Activated naive CD4-positive, alpha-beta T cell treated with anti-CD3 and anti-CD28 coated beads, Interleukin-2, amount 50 U/mL, for 16 hours (primary cell): Measurements from ENCODE around the gene RPS15.

Experiments
- DNase-seq: peaks from one replicate; pipeline ENCODE4 v3.0.0-alpha.2; 2020

RPS15 gene

DNA sequence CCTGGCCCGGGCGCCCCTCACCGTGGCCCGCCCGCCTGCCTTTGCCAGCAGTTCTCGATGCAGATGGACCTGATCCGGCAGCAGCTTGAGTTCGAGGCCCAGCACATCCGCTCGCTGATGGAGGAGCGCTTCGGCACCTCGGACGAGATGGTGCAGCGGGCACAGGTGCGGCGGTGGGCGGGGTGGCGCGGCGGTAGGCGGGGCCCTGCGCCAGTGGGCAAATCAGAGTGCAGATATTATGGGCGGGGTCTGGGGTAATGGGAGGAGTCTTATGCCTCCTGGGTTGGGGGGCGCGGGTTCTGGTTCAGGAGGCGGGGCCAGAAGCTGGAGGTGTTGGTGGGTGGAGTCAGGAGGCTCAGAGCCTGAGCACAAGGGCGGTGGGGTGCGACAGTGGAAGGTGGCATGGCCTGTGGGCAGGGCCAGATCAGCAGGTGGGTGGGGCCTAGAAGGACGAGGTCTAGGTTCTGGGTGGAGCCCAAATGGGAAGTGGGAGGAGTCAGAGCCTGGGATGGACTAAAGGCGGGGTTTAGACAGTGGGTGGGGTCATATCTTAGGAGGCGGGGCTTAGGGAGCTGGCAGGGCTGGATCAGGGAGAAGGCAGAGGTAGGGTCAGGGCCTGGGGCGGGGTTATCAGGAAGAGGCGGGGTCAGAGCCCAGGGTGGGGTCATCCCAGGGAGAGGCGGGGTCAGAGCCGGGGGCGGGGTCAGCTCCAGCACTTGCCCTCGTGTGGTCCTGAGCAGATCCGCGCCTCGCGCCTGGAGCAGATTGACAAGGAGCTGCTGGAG is 17.3 kb downstream of the RPS15 start:
- peak; percentile 60 for DNase-seq

DNA sequence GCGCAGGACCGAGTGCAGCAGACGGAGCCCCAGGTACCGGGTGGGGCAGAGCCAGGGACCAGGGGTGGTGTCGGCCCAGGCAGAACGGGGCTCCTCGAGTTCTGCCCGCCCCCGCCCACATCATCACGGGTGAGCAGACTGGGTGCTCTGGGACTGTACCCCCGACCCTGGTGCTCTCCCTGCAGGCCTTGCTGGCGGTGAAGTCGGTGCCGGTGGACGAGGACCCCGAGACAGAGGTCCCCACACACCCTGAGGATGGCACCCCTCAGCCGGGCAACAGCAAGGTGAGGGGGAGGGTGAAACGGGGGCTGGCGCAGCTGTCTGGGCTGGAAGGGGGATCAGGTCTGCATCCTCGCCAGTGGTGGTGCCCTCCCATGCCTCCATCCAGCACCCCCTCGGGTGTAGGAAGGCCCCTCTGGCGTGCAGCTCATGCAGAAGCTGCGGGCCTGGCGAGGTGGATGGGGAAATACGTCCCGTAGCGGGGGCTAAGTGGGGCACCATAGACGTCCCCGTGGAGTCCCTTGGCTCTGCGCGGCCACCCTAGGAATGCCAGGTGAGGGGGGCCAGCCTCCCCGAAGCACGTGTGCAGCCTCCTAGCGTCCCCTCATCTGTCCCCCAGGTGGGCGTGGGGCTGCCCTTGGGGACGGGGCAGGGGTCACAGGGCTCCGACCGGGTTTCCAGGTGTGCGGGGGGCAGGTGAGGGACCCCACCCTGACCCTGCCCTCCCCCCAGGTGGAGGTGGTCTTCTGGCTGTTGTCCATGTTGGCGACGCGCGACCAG is 18.1 kb downstream of the RPS15 start:
- no peak for DNase-seq

DNA sequence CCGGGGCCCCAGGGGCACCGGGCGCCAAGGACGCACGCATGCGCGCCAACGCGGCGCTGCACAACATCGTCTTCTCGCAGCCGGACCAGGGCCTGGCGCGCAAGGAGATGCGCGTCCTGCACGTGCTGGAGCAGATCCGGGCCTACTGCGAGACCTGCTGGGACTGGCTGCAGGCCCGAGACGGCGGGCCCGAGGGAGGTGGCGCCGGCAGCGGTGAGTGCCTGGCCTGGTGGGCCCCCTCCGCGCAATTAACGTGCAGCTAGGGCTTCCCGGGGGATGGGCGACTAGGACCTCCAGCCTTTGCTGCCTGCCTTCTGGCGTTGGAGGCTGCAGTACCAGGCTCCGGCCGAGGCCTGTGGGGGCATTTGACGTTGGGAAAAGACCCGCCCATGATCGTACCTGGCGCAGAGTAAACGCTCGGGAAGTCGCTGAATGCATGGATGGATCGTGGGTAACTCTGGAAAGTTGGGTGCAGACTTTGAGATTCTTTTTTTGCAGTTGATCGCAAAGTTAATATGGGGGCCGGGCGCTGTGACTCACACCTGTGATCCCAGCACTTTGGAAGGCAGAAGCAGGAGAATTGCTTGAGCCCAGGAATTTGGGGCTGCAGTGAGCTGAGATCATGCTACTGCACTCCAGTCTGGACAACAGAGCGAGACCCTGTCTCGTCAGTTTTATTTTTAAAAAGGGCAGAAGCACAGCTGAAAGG is 19.0 kb downstream of the RPS15 start:
- no peak for DNase-seq

DNA sequence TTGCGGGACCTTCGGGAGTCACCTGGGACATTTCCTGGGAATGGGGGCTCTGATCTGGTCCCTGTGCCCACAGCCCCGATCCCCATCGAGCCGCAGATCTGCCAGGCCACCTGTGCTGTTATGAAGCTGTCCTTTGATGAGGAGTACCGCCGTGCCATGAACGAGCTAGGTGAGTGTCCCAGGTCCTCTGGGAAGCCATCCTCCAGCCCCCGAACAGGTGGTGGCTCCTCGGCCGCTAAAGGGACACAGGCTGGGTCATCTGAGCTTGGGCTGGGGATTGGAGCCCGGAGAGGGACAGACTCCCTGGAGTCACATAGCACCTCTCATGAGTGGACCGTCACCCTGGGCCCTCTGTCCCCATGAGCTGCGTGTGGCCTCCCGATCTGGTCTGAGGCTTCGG is 19.7 kb downstream of the RPS15 start:
- no peak for DNase-seq

DNA sequence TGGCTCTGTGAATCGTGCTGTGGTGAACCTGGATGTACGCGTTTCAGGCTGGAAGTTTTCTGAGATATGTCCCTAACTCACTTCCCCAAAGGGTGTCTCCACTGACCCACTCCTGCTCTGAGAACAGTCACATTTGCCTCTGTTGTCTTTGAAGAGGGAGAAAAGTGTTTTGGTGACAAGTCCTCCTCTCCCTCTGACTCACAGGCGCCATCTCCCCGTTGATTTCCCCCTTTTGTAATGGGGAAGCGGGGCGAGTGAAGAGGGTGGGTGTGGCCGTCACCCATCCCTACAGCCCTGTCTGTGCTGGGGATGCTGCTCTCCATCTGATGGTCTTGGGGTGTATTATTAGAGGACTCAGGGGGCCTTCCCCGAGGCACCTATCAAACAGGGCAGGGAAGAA is 21.3 kb downstream of the RPS15 start:
- DNase-seq = no peak

DNA sequence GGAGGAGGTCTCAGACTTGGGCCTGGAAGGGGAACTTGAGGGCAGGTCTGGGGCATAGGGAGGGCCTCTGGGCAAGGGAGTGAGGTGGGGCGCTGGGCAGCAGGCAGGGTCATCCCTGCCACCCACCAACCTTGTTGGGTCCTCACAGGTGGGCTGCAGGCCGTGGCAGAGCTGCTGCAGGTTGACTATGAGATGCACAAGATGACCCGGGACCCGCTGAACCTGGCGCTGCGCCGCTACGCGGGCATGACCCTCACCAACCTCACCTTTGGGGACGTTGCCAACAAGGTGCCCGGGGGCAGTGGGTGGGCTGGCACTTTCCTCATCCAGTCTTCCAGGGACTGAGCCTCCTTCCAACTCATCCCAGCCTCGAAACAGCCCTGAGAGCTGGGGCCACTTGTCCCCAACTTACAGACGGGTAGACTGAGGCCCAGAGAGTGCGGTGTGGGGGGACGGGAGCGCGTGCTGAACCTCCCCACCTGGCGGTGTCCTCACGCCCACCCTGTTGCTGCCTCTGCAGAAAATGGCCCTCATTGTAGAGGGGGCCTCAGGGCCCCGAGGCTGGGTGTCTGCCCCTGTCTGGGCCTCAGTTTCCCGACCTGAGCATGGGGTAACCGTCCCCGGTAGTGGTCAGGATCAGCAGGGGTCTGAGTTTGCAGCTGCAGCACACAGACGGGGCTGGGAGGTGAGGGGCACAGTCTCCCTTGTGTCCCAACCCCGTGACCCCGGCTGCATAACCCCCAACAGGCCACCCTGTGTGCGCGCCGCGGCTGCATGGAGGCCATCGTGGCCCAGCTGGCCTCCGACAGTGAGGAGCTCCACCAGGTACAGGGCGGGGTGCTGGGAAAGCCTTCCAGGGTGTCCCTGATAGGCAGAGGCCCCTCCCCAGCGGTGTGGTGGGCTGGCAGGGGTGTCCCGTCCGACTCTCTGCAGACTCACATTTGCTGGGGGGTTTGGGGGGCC is 22.1 kb downstream of the RPS15 start:
- DNase-seq = no peak

DNA sequence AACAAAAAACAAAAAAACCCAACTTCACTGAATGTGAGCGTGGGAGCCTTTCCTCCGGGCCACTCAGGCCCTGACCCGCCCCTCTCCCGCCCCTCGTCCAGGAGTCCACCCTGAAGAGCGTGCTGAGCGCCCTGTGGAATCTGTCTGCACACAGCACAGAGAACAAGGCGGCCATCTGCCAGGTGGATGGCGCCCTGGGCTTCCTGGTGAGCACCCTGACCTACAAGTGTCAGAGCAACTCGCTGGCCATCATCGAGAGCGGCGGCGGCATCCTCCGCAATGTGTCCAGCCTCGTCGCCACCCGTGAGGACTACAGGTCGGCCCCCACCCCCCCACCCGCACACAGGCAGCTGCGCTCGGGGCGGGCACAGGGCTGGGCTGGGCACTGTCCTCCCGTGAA is 23.7 kb downstream of the RPS15 start:
- no peak for DNase-seq

DNA sequence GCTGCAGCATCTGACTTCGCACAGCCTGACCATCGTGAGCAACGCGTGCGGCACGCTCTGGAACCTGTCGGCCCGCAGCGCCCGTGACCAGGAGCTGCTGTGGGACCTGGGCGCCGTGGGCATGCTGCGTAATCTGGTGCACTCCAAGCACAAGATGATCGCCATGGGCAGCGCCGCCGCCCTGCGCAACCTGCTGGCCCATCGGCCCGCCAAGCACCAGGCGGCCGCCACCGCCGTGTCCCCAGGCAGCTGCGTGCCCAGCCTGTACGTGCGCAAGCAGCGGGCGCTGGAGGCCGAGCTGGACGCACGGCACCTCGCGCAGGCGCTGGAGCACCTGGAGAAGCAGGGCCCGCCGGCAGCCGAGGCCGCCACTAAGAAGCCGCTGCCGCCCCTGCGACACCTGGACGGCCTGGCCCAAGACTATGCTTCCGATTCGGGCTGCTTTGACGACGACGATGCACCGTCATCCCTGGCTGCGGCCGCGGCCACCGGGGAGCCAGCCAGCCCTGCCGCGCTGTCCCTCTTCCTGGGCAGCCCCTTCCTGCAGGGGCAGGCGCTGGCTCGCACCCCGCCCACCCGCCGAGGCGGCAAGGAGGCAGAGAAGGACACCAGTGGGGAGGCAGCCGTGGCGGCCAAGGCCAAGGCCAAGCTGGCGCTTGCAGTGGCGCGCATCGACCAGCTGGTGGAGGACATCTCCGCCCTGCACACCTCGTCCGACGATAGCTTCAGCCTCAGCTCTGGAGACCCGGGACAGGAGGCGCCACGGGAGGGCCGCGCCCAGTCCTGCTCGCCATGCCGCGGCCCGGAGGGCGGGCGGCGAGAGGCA is 27.2 kb downstream of the RPS15 start:
- DNase-seq = peak; percentile 45

DNA sequence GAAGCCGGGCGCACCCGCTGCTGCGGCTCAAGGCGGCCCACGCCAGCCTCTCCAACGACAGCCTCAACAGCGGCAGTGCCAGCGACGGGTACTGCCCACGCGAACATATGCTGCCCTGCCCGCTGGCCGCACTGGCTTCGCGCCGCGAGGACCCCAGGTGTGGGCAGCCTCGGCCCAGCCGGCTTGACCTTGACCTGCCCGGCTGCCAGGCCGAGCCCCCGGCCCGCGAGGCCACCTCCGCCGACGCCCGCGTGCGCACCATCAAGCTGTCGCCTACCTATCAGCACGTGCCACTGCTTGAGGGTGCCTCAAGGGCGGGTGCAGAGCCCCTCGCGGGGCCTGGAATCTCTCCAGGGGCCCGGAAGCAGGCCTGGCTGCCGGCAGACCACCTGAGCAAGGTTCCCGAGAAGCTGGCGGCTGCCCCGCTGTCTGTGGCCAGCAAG is 27.8 kb downstream of the RPS15 start:
- no peak for DNase-seq

DNA sequence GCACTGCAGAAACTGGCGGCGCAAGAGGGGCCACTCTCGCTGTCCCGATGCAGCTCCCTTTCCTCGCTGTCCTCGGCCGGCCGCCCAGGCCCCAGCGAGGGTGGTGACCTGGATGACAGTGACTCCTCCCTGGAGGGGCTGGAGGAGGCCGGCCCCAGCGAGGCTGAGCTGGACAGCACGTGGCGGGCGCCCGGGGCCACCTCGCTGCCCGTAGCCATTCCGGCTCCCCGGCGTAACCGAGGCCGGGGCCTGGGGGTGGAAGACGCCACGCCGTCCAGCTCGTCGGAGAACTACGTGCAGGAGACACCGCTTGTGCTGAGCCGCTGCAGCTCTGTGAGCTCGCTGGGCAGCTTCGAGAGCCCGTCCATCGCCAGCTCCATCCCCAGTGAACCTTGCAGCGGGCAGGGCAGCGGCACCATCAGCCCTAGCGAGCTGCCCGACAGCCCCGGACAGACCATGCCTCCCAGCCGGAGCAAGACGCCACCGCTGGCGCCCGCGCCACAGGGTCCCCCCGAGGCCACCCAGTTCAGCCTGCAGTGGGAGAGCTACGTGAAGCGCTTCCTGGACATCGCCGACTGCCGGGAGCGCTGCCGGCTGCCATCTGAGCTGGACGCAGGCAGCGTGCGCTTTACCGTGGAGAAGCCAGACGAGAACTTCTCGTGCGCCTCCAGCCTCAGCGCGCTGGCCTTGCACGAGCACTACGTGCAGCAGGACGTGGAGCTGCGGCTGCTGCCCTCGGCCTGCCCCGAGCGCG is 28.4 kb downstream of the RPS15 start:
- peak; percentile 12 for DNase-seq

DNA sequence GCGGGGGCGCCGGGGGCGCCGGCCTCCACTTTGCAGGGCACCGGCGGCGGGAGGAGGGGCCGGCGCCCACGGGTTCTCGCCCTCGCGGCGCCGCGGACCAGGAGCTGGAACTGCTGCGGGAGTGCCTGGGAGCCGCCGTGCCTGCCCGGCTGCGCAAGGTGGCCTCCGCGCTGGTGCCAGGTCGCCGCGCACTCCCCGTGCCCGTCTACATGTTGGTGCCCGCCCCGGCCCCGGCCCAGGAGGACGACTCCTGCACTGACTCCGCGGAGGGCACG is 29.0 kb downstream of the RPS15 start:
- DNase-seq = no peak

DNA sequence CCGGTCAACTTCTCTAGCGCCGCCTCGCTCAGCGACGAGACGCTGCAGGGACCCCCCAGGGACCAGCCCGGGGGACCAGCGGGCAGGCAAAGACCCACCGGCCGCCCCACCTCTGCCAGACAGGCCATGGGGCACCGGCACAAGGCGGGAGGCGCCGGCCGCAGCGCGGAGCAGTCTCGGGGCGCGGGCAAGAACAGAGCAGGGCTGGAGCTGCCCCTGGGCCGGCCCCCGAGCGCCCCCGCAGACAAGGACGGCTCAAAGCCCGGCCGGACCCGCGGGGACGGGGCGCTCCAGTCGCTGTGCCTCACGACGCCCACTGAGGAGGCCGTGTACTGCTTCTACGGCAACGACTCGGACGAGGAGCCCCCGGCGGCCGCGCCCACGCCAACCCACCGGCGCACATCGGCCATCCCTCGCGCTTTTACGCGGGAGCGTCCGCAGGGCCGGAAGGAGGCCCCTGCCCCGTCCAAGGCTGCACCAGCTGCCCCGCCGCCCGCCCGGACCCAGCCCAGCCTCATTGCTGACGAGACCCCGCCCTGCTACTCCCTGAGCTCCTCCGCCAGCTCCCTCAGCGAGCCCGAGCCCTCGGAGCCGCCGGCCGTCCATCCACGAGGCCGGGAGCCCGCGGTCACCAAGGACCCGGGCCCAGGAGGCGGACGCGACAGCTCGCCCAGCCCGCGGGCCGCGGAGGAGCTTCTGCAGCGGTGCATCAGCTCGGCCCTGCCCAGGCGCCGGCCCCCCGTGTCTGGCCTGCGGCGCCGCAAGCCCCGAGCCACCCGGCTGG is 29.5 kb downstream of the RPS15 start:
- peak; percentile 14 for DNase-seq

DNA sequence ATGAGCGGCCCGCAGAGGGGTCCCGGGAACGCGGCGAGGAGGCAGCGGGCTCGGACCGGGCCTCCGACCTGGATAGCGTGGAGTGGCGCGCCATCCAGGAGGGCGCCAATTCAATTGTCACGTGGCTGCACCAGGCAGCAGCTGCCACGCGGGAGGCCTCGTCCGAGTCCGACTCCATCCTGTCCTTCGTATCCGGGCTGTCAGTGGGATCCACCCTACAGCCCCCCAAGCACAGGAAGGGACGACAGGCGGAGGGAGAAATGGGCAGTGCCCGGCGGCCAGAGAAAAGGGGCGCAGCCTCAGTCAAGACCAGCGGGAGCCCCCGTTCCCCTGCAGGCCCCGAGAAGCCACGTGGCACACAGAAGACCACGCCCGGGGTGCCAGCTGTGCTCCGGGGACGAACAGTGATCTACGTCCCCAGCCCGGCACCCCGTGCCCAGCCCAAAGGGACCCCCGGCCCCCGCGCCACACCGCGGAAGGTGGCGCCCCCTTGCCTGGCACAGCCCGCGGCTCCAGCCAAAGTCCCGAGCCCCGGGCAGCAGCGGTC is 30.2 kb downstream of the RPS15 start:
- peak; percentile 14 for DNase-seq

DNA sequence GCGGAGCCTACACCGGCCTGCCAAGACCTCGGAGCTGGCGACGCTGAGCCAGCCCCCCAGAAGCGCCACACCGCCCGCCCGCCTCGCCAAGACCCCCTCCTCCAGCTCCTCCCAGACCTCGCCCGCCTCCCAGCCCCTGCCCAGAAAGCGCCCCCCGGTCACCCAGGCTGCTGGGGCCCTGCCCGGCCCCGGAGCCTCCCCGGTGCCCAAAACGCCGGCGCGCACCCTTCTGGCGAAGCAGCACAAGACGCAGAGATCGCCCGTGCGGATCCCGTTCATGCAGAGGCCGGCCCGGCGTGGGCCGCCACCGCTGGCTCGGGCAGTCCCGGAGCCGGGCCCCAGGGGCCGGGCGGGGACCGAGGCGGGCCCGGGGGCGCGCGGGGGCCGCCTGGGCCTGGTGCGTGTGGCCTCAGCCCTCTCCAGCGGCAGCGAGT is 30.6 kb downstream of the RPS15 start:
- peak; percentile 42 for DNase-seq

DNA sequence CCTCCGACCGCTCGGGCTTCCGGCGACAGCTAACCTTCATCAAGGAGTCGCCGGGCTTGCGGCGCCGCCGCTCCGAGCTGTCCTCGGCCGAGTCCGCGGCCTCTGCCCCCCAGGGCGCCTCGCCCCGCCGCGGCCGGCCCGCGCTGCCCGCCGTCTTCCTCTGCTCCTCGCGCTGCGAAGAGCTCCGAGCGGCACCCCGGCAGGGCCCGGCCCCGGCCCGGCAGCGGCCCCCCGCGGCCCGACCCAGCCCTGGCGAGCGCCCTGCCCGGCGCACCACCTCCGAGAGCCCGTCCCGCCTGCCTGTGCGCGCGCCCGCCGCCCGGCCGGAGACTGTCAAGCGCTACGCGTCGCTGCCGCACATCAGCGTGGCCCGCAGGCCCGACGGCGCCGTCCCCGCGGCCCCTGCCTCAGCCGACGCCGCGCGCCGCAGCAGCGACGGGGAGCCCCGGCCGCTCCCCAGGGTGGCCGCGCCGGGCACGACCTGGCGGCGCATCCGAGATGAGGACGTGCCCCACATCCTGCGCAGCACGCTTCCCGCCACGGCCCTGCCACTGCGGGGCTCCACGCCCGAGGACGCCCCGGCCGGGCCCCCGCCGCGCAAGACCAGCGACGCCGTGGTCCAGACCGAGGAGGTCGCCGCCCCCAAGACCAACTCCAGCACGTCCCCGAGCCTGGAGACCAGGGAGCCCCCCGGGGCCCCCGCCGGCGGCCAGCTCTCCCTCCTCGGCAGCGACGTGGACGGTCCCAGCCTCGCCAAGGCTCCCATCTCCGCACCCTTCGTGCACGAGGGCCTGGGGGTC is 31.3 kb downstream of the RPS15 start:
- DNase-seq = peak; percentile 31

DNA sequence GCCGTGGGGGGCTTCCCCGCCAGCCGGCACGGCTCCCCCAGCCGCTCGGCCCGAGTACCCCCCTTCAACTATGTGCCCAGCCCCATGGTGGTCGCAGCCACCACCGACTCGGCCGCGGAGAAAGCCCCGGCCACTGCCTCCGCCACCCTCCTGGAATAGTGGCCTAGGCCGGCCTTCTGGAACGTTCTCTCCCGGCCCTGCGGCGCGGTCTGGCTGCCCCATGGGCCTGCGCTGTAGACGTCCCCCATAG is 31.8 kb downstream of the RPS15 start:
- no peak for DNase-seq

DNA sequence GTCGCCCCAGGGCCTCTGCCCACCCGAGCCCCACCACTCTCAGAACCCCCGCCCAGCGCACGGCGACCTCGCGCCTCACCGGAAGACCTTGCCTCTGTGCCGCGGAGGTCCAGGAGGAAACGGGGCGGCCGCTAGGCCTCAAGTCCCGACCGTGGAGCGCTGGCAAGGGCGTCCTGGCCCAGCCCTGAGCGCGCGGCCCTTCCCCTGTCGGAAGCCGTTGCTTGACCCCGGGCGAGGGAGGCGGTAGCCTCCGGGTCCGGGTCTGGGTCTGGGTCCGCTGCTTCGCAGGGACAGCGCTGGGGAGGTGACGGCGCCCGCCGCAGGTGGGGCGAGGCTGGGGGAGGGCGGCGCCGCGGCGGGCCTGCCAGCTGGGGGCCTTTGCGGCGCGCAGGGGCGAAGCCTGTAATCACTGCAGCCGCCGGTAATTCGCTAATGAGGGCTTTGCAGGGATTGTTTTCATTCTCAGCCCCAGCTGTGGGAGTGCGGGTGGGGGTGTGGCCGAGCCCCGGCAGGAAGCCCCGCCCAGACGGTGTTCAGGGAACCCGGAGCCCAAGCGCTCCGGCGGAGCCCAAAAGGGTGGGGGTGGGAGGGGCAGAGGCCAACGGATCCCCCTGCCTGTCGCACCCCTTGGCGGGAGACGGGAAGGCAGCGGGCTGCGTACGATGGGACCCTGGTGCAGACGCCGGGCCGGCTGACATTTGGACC is 32.3 kb downstream of the RPS15 start:
- DNase-seq = peak; percentile 80

DNA sequence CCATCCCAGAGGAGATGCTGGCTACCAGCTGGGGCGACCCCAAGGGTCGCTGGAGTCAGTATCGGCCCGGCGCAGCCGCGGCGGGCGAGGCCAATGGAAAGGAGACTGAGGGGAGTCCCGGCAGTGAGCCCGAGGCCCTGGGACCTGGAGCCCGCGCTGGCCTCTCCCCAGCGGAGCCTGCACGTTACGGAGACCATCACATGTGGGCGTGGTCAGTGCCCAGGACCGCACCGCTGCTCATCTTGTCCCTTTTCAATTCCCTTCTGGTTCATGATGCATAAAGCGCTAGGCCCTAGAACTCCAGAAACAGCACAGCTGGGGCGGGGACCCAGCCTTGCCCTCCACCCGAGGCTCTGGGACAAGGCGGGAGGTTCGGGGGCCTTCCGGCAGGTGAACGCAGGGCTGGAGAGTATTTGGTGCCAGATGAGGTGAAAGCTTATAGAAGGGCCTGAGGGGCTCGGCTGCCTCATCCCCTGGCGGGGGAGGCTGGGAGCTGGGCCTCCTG is 32.9 kb downstream of the RPS15 start:
- DNase-seq = peak; percentile 25
